HTR-8/SVneo (cell line): Measurements from ENCODE around the gene PRELID1.
"Not testable (repeated sequence)": the region's sequence is repeated elsewhere in the genome, so short reads cannot be mapped to it uniquely, and the experiment has no call there.

ENCODE experiments used
- DNase-seq: peaks from one replicate; pipeline ENCODE4 v3.0.0; 2011; ENCODE audit warnings: low spot score, mixed read lengths; ENCODE audit not compliant: insufficient read length
- FAIRE-seq: peaks from 2 replicates; lab custom pipeline; 2011; peaks lifted over from hg19 to GRCh38; lab: Jason Lieb, UNC

The PRELID1 gene

GRCh38 chr5:177303121-177303924 lies at the start of gene PRELID1, which contains the start of gene RAB24:
PRELID1 (plus strand) TSS chr5:177303799; CDS start chr5:177303986, 187 bp downstream.
RAB24 (minus strand) TSS chr5:177303719; CDS start chr5:177303288, 431 bp downstream.
- FAIRE-seq: peak; percentile 44
- DNase-seq: peak; percentile 78

GRCh38 chr5:177256296-177256695 lies 47.3 kb upstream of the PRELID1 start:
- no peak for DNase-seq
- no peak for FAIRE-seq

GRCh38 chr5:177258711-177259110 lies 44.9 kb upstream of the PRELID1 start:
- DNase-seq, FAIRE-seq: not testable (repeated sequence)

- no peak for FAIRE-seq
- DNase-seq: no peak
Measured at GRCh38 chr5:177260961-177261360, 42.6 kb upstream of the PRELID1 start.

GRCh38 chr5:177261510-177261909 lies 42.1 kb upstream of the PRELID1 start:
- FAIRE-seq (no peak), DNase-seq (no peak)

- no peak for FAIRE-seq
- no peak for DNase-seq
Measured at GRCh38 chr5:177264178-177264577, 39.4 kb upstream of the PRELID1 start.

GRCh38 chr5:177265395-177265794 lies 38.2 kb upstream of the PRELID1 start:
- DNase-seq (no peak), FAIRE-seq (no peak)

- DNase-seq: no peak
- FAIRE-seq: no peak
Measured at GRCh38 chr5:177269232-177269895, 34.2 kb upstream of the PRELID1 start.

- no peak for DNase-seq
- no peak for FAIRE-seq
Measured at GRCh38 chr5:177269976-177270375, 33.6 kb upstream of the PRELID1 start.

- no peak for DNase-seq
- no peak for FAIRE-seq
Measured at GRCh38 chr5:177270653-177271052, 32.9 kb upstream of the PRELID1 start.

- FAIRE-seq: no peak
- no peak for DNase-seq
Measured at GRCh38 chr5:177271113-177271512, 32.5 kb upstream of the PRELID1 start.

GRCh38 chr5:177275883-177276282 lies 27.7 kb upstream of the PRELID1 start:
- DNase-seq (no peak), FAIRE-seq (no peak)

GRCh38 chr5:177276886-177277285 lies 26.7 kb upstream of the PRELID1 start:
- no peak for FAIRE-seq

GRCh38 chr5:177288191-177288590 lies 15.4 kb upstream of the PRELID1 start:
- FAIRE-seq: no peak
- no peak for DNase-seq

More at GRCh38 chr5:177276886-177277285, 26.7 kb upstream of the PRELID1 start:
- no peak for DNase-seq

- DNase-seq (no peak), FAIRE-seq (no peak)
Measured at GRCh38 chr5:177290816-177291596, 12.6 kb upstream of the PRELID1 start.

GRCh38 chr5:177291735-177292134 lies 11.9 kb upstream of the PRELID1 start:
- FAIRE-seq (no peak), DNase-seq (no peak)

- FAIRE-seq (no peak), DNase-seq (no peak)
Measured at GRCh38 chr5:177293819-177294581, 9.6 kb upstream of the PRELID1 start.

- FAIRE-seq: no peak
Measured at GRCh38 chr5:177294632-177295031, 9.0 kb upstream of the PRELID1 start.

GRCh38 chr5:177295924-177296323 lies 7.7 kb upstream of the PRELID1 start:
- DNase-seq: no peak
- no peak for FAIRE-seq

More at GRCh38 chr5:177294632-177295031, 9.0 kb upstream of the PRELID1 start:
- DNase-seq: no peak

GRCh38 chr5:177296581-177296980 lies 7.0 kb upstream of the PRELID1 start:
- no peak for FAIRE-seq

More at GRCh38 chr5:177296581-177296980, 7.0 kb upstream of the PRELID1 start:
- no peak for DNase-seq
